ENCODE data around the gene ZNF821. TPM values are rescaled to one million over a fixed set of nuclear protein-coding genes. Genes with fewer than 3 reads are reported as not detected.

Gene ZNF821
- total RNA-seq, 4 donors from 2014 or later, result 4.0 to 19.4 (median 8.1) TPM

GRCh38 chr16:71854369-71854948 lies 29.5 kb downstream of the ZNF821 start:
- intact Hi-C loops (cut with DNase I; ENCODE audit: low total_unique reads), result no loop called here
- H3K9me3 ChIP-seq, result no peaks in the 10 kb centered on the region
- no peaks in the 10 kb centered on the region for H3K27me3 ChIP-seq
- TF ChIP-seq CTCF (IDR thresholded peaks at IDR 0.05 in 4 of 5, conservative IDR thresholded peaks at IDR 0.05 in 1 of 5) (no peak), POLR2A (IDR thresholded peaks at IDR 0.05) (no peak)
- peaks cover 19 to 23% of the 10 kb centered on the region in 2 donors for H3K4me1 ChIP-seq
- ATAC-seq, result no peak
- no peak for DNase-seq
- H3K36me3 ChIP-seq, result peaks cover 0 to 28% of the 10 kb centered on the region in 2 donors
- no peak overlapping the region for H3K4me3 ChIP-seq
- in situ Hi-C loops (cut with MboI; ENCODE audit: low sequenced_read_pairs in 4 of 4), result no loop called here
- no peak overlapping the region for H3K27ac ChIP-seq

GRCh38 chr16:71853413-71853812 lies 30.6 kb downstream of the ZNF821 start:
- Histone ChIP-seq H3K4me3 (no peak overlapping the region), H3K36me3 (peaks cover 0 to 31% of the 10 kb centered on the region in 2 donors), H3K9me3 (no peaks in the 10 kb centered on the region), H3K27me3 (no peaks in the 10 kb centered on the region), H3K4me1 (peaks cover 13 to 17% of the 10 kb centered on the region in 2 donors), H3K27ac (peak overlapping the region in 1 of 4 donors; percentile 8)
- in situ Hi-C loops (cut with MboI; ENCODE audit: low sequenced_read_pairs in 4 of 4) (no loop called here), intact Hi-C loops (cut with DNase I; ENCODE audit: low total_unique reads) (no loop called here)
- TF ChIP-seq CTCF (IDR thresholded peaks at IDR 0.05 in 4 of 5, conservative IDR thresholded peaks at IDR 0.05 in 1 of 5) (no peak), POLR2A (IDR thresholded peaks at IDR 0.05) (no peak)
- DNase-seq (no peak), ATAC-seq (no peak)

- Histone ChIP-seq H3K4me1 (peaks cover 18 to 20% of the 10 kb centered on the region in 2 donors), H3K9me3 (no peaks in the 10 kb centered on the region), H3K4me3 (no peak overlapping the region), H3K36me3 (peaks cover 0 to 31% of the 10 kb centered on the region in 2 donors), H3K27me3 (no peaks in the 10 kb centered on the region), H3K27ac (no peak overlapping the region)
- in situ Hi-C loops (cut with MboI; ENCODE audit: low sequenced_read_pairs in 4 of 4) (no loop called here), intact Hi-C loops (cut with DNase I; ENCODE audit: low total_unique reads) (no loop called here)
- TF ChIP-seq CTCF (IDR thresholded peaks at IDR 0.05 in 4 of 5, conservative IDR thresholded peaks at IDR 0.05 in 1 of 5) (no peak), POLR2A (IDR thresholded peaks at IDR 0.05) (no peak)
- ATAC-seq (no peak), DNase-seq (no peak)
These were observed 31.4 kb downstream of the ZNF821 start for GRCh38 chr16:71852561-71852960.

GRCh38 chr16:71852158-71852557 lies 31.8 kb downstream of the ZNF821 start:
- peaks cover 0 to 31% of the 10 kb centered on the region in 2 donors for H3K36me3 ChIP-seq
- no peak overlapping the region for H3K4me3 ChIP-seq
- no peaks in the 10 kb centered on the region for H3K9me3 ChIP-seq
- TF ChIP-seq CTCF (IDR thresholded peaks at IDR 0.05 in 4 of 5, conservative IDR thresholded peaks at IDR 0.05 in 1 of 5), result no peak
- TF ChIP-seq POLR2A (IDR thresholded peaks at IDR 0.05), result no peak
- DNase-seq (no peak), ATAC-seq (no peak)
- intact Hi-C loops (cut with DNase I; ENCODE audit: low total_unique reads), result no loop called here
- in situ Hi-C loops (cut with MboI; ENCODE audit: low sequenced_read_pairs in 4 of 4), result no loop called here
- peaks cover 20 to 22% of the 10 kb centered on the region in 2 donors for H3K4me1 ChIP-seq
- H3K27ac ChIP-seq, result no peak overlapping the region
- no peaks in the 10 kb centered on the region for H3K27me3 ChIP-seq

GRCh38 chr16:71851746-71852145 lies 32.2 kb downstream of the ZNF821 start:
- Histone ChIP-seq H3K27ac (no peak overlapping the region), H3K36me3 (peaks cover 0 to 31% of the 10 kb centered on the region in 2 donors), H3K4me3 (no peak overlapping the region), H3K27me3 (no peaks in the 10 kb centered on the region), H3K4me1 (peaks cover 21 to 26% of the 10 kb centered on the region in 2 donors), H3K9me3 (no peaks in the 10 kb centered on the region)
- no peak for DNase-seq
- no peak for TF ChIP-seq POLR2A (IDR thresholded peaks at IDR 0.05)
- TF ChIP-seq CTCF (IDR thresholded peaks at IDR 0.05 in 4 of 5, conservative IDR thresholded peaks at IDR 0.05 in 1 of 5), result no peak
- intact Hi-C loops (cut with DNase I; ENCODE audit: low total_unique reads) (no loop called here), in situ Hi-C loops (cut with MboI; ENCODE audit: low sequenced_read_pairs in 4 of 4) (no loop called here)
- no peak for ATAC-seq
